GM06990 (cell line): ENCODE data around the gene YWHAG.
"Not testable (repeated sequence)": the region's sequence is repeated elsewhere in the genome, so short reads cannot be mapped to it uniquely, and the experiment has no call there.

Experiments used
- DNase-seq: peaks from one replicate; pipeline ENCODE4 v3.0.0-alpha.2; 2011; ENCODE audit not compliant: insufficient read length; ENCODE audit errors: extremely low read depth
- H3K27me3 ChIP-seq: replicated peaks from 2 replicates; pipeline ENCODE4 v1.6.0; 2011; ENCODE audit warnings: low read length; ENCODE audit not compliant: control insufficient read depth, insufficient read depth
- H3K36me3 ChIP-seq: 2 replicates; pipeline ENCODE4 v1.5.1; 2011; ENCODE audit warnings: low read length; ENCODE audit not compliant: control insufficient read depth, insufficient read depth
- H3K4me3 ChIP-seq: replicated peaks from 2 replicates; pipeline ENCODE4 v1.5.1; 2011; ENCODE audit warnings: low read depth, mild to moderate bottlenecking, control low read depth, low read length
- CTCF ChIP-seq: IDR thresholded peaks from 2 replicates; pipeline ENCODE4 v1.5.1; 2011; ENCODE audit warnings: low read length, control low read depth, mild to moderate bottlenecking, inconsistent platforms; ENCODE audit not compliant: insufficient read depth, poor library complexity, severe bottlenecking

Gene YWHAG

DNA sequence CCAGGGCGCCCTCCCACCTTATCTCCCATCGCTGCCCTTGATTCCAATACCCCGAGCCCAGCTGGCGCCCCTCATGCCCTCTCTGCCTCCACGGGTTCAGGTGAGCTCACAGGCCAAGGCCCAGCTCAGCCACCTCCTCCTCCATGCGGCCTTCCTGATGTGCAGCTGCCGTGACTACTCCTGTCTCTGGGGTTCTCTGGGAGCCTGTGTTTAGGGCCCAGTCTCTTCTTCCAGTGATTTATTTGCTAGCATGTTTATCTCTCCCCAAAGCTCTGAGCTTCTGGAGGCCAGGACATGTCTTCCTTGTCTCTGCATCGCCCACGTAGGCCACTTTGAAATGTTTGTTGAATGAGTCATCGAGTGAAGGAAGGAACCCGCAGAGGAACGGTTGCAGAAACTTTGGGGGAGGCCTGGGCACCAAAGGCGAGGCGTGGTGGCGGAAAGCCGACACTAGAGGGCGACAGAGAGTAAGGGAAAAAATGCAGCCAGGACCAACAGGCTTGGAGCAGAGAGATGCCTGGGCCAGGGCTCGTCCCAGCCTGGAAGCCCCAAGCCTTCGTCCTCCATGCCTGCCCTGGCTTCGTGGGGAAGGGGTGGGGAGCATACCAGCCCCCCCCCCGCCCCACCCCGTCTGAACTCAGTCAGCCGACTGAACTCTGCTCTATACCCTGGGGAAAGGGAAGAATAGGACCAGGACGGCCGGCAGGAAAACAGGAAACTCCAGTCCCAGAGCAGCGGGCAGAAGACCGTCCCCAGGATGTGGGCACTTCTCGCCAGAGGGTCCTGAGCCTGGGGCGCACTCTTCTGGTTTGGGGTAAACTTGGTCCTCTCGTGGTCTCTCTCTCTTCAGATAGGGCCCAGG lies 67.2 kb downstream of the YWHAG start:
- H3K36me3 ChIP-seq, result no peaks in the 10 kb centered on the region
- no peaks in the 10 kb centered on the region for H3K27me3 ChIP-seq
- DNase-seq, result peak; percentile 83
- H3K4me3 ChIP-seq, result no peak overlapping the region
- TF ChIP-seq CTCF, result peak; percentile 90

- not testable (repeated sequence) for H3K36me3 ChIP-seq, H3K27me3 ChIP-seq, DNase-seq, H3K4me3 ChIP-seq
These were observed 67.9 kb downstream of the YWHAG start for GRCh38 chr7:76290847-76291350.

- no peak for DNase-seq
- TF ChIP-seq CTCF, result no peak
- Histone ChIP-seq H3K36me3 (no peaks in the 10 kb centered on the region), H3K4me3 (no peak overlapping the region), H3K27me3 (peaks cover 1% of the 10 kb centered on the region; the same call in 1 of the 2 replicates)
These were observed 71.9 kb downstream of the YWHAG start for GRCh38 chr7:76286842-76287403.

- H3K27me3 ChIP-seq, result peaks cover 1% of the 10 kb centered on the region; the same call in 1 of the 2 replicates
- no peak for DNase-seq
- H3K4me3 ChIP-seq, result no peak overlapping the region
- TF ChIP-seq CTCF, result no peak
- no peaks in the 10 kb centered on the region for H3K36me3 ChIP-seq
These were observed 73.0 kb downstream of the YWHAG start for GRCh38 chr7:76285604-76286374.

GRCh38 chr7:76283254-76284159 lies 75.3 kb downstream of the YWHAG start:
- peaks cover 1% of the 10 kb centered on the region; the same call in 1 of the 2 replicates for H3K27me3 ChIP-seq
- no peaks in the 10 kb centered on the region for H3K36me3 ChIP-seq
- DNase-seq, result no peak
- no peak for TF ChIP-seq CTCF
- H3K4me3 ChIP-seq, result no peak overlapping the region
